Calu3 (cell line): Measurements from ENCODE around the gene CAPS. TPM values are rescaled to one million over a fixed set of nuclear protein-coding genes. Genes with fewer than 3 reads are reported as not detected.
"Not testable (repeated sequence)": the region's sequence is repeated elsewhere in the genome, so short reads cannot be mapped to it uniquely, and the experiment has no call there.

Experiments
- BruUV-seq: library from RNA; stranded (reverse); fragments of 400-500 nt; replicated peaks from 2 replicates; lab custom pipeline; 2021; lab: Mats Ljungman, UMichigan
- CTCF ChIA-PET: fragments of 300-600 bp; sonication (Branson Sonifier 250); formaldehyde crosslinking; loops from one replicate; lab custom pipeline; 2022; ENCODE audit warnings: antibody characterized with exemption; lab: Charles Lee
- DNase-seq: peaks from one replicate; pipeline ENCODE4 v3.0.0; 2022
- H3K27ac Mint-ChIP-seq: one replicate; pipeline ENCODE4 v1.8.0; 2022; ENCODE audit warnings: mixed read lengths; ENCODE audit not compliant: unreplicated experiment
- H3K27me3 Mint-ChIP-seq: one replicate; pipeline ENCODE4 v1.8.0; 2022; ENCODE audit warnings: mixed read lengths; ENCODE audit not compliant: unreplicated experiment
- H3K36me3 Mint-ChIP-seq: one replicate; pipeline ENCODE4 v1.8.0; 2022; ENCODE audit warnings: mild to moderate bottlenecking, moderate library complexity, mixed read lengths; ENCODE audit not compliant: insufficient read depth, unreplicated experiment
- H3K4me1 Mint-ChIP-seq: one replicate; pipeline ENCODE4 v1.8.0; 2022; ENCODE audit warnings: mild to moderate bottlenecking, low read depth, mixed read lengths; ENCODE audit not compliant: unreplicated experiment
- H3K4me3 Mint-ChIP-seq: one replicate; pipeline ENCODE4 v1.8.0; 2022; ENCODE audit warnings: mild to moderate bottlenecking, low read depth, moderate library complexity, mixed read lengths; ENCODE audit not compliant: unreplicated experiment
- H3K9me3 Mint-ChIP-seq: one replicate; pipeline ENCODE4 v1.8.0; 2022; ENCODE audit warnings: low read depth, mixed read lengths; ENCODE audit not compliant: unreplicated experiment
- CTCF ChIP-seq: fragments of 200-600 bp; IDR thresholded peaks from one replicate; pipeline ENCODE4 v1.8.0; 2022; ENCODE audit warnings: antibody characterized with exemption; ENCODE audit not compliant: unreplicated experiment
- intact Hi-C: fragments of 100-400 bp; cut with micrococcal nuclease; formaldehyde crosslinking; loops from one replicate; pipeline ENCODE4 v1.10.0; 2022; ENCODE audit not compliant: unreplicated experiment
- total RNA-seq: library from RNA; stranded (reverse); gene quantifications from 2 replicates; pipeline ENCODE4 v1.2.3, GENCODE V29; 2022

CAPS gene
- total RNA-seq, 1 experiment from 2014 or later: 39.9 TPM

GRCh38 chr19:5867201-5868136 is 46.6 kb upstream of the CAPS start:
- Mint-ChIP-seq H3K4me1 (no peaks in the 10 kb centered on the region), H3K27ac (no peak overlapping the region), H3K36me3 (peaks cover 4% of the 10 kb centered on the region), H3K4me3 (no peak overlapping the region), H3K27me3 (peaks cover 7% of the 10 kb centered on the region), H3K9me3 (no peaks in the 10 kb centered on the region)
- no TSS peak for BruUV-seq
- no peak for DNase-seq
- CTCF ChIA-PET: no interaction called here
- TF ChIP-seq CTCF: no peak
- intact Hi-C loops: no loop called here

GRCh38 chr19:5870986-5871394 is 43.1 kb upstream of the CAPS start:
- Mint-ChIP-seq H3K27ac (no peak overlapping the region), H3K36me3 (no peaks in the 10 kb centered on the region), H3K9me3 (no peaks in the 10 kb centered on the region), H3K4me1 (no peaks in the 10 kb centered on the region), H3K4me3 (no peak overlapping the region), H3K27me3 (peaks cover 7% of the 10 kb centered on the region)
- DNase-seq: no peak
- no TSS peak for BruUV-seq
- intact Hi-C loops: no loop called here
- CTCF ChIA-PET: interaction anchor here (0.6 kb wide), 1 partner anchor 9 kb away, joined by 6 read pairs; no protein-coding TSS in a partner anchor
- no peak for TF ChIP-seq CTCF

GRCh38 chr19:5873617-5874199 is 40.3 kb upstream of the CAPS start:
- no TSS peak for BruUV-seq
- H3K36me3 Mint-ChIP-seq: no peaks in the 10 kb centered on the region
- no peak overlapping the region for H3K4me3 Mint-ChIP-seq
- CTCF ChIA-PET: no interaction called here
- no peak for DNase-seq
- no peak for TF ChIP-seq CTCF
- H3K4me1 Mint-ChIP-seq: no peaks in the 10 kb centered on the region
- no peak overlapping the region for H3K27ac Mint-ChIP-seq
- H3K27me3 Mint-ChIP-seq: no peaks in the 10 kb centered on the region
- intact Hi-C loops: no loop called here
- H3K9me3 Mint-ChIP-seq: no peaks in the 10 kb centered on the region

GRCh38 chr19:5874496-5874895 is 39.6 kb upstream of the CAPS start:
- H3K4me1 Mint-ChIP-seq, CTCF ChIA-PET, H3K4me3 Mint-ChIP-seq, intact Hi-C loops, H3K27me3 Mint-ChIP-seq, H3K9me3 Mint-ChIP-seq, H3K27ac Mint-ChIP-seq, BruUV-seq, H3K36me3 Mint-ChIP-seq, DNase-seq: not testable (repeated sequence)
